Tibial nerve (tissue), 4 donors: ENCODE results near the gene CAV1. TPM values are rescaled to one million over a fixed set of nuclear protein-coding genes. Genes with fewer than 3 reads are reported as not detected.

ENCODE experiments used
- DNase-seq, 2 donors: peaks; one replicate each; pipeline ENCODE4 v3.0.0-alpha.2; 2019; ENCODE audit warnings: low spot score in 2 of 2
- H3K27ac ChIP-seq, 4 donors: fragments of 200-600 bp; sonication (generic) in 3 of 4; one replicate each; pipeline ENCODE4 v1.5.1; 2017 to 2019; ENCODE audit warnings: mild to moderate bottlenecking in 1 of 4
- H3K27me3 ChIP-seq, 2 donors: fragments of 200-600 bp; sonication (generic) in 1 of 2; one replicate each; pipeline versions ENCODE4 v1.5.1 to v1.6.0; 2017 to 2019
- H3K36me3 ChIP-seq, 3 donors: fragments of 200-600 bp; sonication (generic); one replicate each; pipeline ENCODE4 v1.5.1; 2018 to 2019
- H3K4me1 ChIP-seq, 4 donors: fragments of 200-600 bp; sonication (generic) in 3 of 4; one replicate each; pipeline ENCODE4 v1.5.1; 2017 to 2019
- H3K4me3 ChIP-seq, 4 donors: fragments of 200-600 bp; sonication (generic) in 3 of 4; one replicate each; pipeline ENCODE4 v1.5.1; 2017 to 2019; ENCODE audit warnings: mild to moderate bottlenecking in 1 of 4, moderate library complexity in 1 of 4
- H3K9me3 ChIP-seq, 4 donors: fragments of 200-600 bp; sonication (generic) in 3 of 4; one replicate each; pipeline ENCODE4 v1.5.1; 2017 to 2019
- EP300 ChIP-seq, 2 donors: sonication (generic); formaldehyde crosslinking; IDR thresholded peaks; one replicate each; pipeline ENCODE4 v1.6.1; 2017; ENCODE audit warnings: antibody characterized with exemption in 2 of 2, mild to moderate bottlenecking in 1 of 2
- POLR2A ChIP-seq, 2 donors: fragments of 450-650 bp; IDR thresholded peaks; one replicate each; pipeline ENCODE4 v1.6.1; 2017; ENCODE audit warnings: antibody characterized with exemption in 2 of 2, mild to moderate bottlenecking in 2 of 2, moderate library complexity in 2 of 2
- WGBS, 2 donors: methylation state at CpG; one replicate each; pipeline ENCODE4 v1.1.5; 2018; 5-methylcytosine and 5-hydroxymethylcytosine counted together
- total RNA-seq, 4 donors: library from RNA; depleted of rRNA; stranded (reverse); fragments of >200 nt; gene quantifications; one replicate each; pipeline ENCODE4 v1.1.0, GENCODE V29; 2016
- TF ChIP-seq, protein P1 (sequence below), 5 experiments: fragments of 200-600 bp in 3 of 5; fragments of 450-650 bp in 2 of 5; sonication (generic) in 3 of 5; IDR thresholded peaks; one replicate each; pipeline ENCODE4 v1.5.1; 2016 to 2019; ENCODE audit warnings: antibody characterized with exemption in 5 of 5, mild to moderate bottlenecking in 3 of 5, moderate library complexity in 2 of 5

Gene CAV1
- total RNA-seq, 4 donors from 2014 or later, result 196 to 375 (median 312) TPM

DNA sequence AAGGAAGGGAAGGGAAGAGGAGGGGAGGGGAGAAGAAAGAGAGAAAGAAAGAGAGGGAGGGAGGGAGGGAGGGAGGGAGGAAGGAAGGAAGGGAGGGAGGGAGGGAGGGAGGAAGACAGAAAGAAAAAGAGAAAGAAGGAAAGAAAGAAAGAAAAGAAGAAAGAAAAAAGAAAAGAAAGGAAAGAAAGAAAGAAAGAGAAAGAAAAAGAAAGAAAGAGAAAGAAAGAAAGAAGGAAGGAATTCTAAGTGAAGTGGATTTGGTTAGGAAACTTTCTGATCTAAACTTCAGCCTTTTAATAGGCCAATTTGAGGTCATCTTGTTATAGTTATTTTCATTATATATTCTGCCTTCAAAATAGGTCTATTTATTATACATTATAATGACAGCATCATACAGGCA is 21.0 kb upstream of the CAV1 start:
- Histone ChIP-seq H3K36me3 (peaks cover 0 to 9% (median 0%) of the 10 kb centered on the region in 3 donors), H3K4me1 (peaks cover 0 to 39% (median 0%) of the 10 kb centered on the region in 4 donors), H3K4me3 (no peak overlapping the region), H3K27me3 (no peaks in the 10 kb centered on the region), H3K27ac (peak overlapping the region in 2 of 4 donors; percentile 38 to 96), H3K9me3 (no peaks in the 10 kb centered on the region)
- DNase-seq, result no peak
- TF ChIP-seq EP300 (IDR thresholded peaks at IDR 0.05) (no peak), POLR2A (IDR thresholded peaks at IDR 0.05) (no peak)
- TF ChIP-seq, protein P1, sequence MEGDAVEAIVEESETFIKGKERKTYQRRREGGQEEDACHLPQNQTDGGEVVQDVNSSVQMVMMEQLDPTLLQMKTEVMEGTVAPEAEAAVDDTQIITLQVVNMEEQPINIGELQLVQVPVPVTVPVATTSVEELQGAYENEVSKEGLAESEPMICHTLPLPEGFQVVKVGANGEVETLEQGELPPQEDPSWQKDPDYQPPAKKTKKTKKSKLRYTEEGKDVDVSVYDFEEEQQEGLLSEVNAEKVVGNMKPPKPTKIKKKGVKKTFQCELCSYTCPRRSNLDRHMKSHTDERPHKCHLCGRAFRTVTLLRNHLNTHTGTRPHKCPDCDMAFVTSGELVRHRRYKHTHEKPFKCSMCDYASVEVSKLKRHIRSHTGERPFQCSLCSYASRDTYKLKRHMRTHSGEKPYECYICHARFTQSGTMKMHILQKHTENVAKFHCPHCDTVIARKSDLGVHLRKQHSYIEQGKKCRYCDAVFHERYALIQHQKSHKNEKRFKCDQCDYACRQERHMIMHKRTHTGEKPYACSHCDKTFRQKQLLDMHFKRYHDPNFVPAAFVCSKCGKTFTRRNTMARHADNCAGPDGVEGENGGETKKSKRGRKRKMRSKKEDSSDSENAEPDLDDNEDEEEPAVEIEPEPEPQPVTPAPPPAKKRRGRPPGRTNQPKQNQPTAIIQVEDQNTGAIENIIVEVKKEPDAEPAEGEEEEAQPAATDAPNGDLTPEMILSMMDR (IDR thresholded peaks at IDR 0.05), result no peak

- Histone ChIP-seq H3K36me3 (peaks cover 0 to 9% (median 0%) of the 10 kb centered on the region in 3 donors), H3K27me3 (no peaks in the 10 kb centered on the region), H3K4me3 (no peak overlapping the region), H3K9me3 (no peaks in the 10 kb centered on the region), H3K4me1 (peaks cover 0 to 39% (median 0%) of the 10 kb centered on the region in 4 donors), H3K27ac (peak overlapping the region in 2 of 4 donors; percentile 23 to 39)
- DNase-seq, result no peak
- 42 to 97% methylated on average over 2 of the region's 2 CpGs for WGBS, 2 donors
- TF ChIP-seq EP300 (IDR thresholded peaks at IDR 0.05), result no peak
These were observed 19.6 kb upstream of the CAV1 start for GRCh38 chr7:116505278-116505677.

DNA sequence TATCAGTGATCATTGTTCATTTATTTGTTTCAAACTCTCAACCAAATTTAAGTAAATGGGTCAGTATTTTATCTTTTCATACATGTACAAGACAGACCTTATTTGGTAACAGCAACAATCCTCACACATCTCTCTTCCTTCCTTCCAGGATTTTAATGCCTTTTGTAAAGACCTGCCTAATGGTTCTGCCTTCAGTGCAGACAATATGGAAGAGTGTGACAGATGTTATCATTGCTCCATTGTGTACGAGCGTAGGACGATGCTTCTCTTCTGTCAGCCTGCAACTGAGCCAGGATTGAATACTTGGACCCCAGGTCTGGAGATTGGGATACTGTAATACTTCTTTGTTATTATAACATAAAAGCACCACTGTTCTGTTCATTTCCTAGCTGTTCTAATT is 19.0 kb upstream of the CAV1 start:
- 71 to 78% methylated on average over 3 of the region's 3 CpGs for WGBS, 2 donors
- Histone ChIP-seq H3K4me1 (peaks cover 0 to 36% (median 0%) of the 10 kb centered on the region in 4 donors), H3K27me3 (no peaks in the 10 kb centered on the region), H3K9me3 (no peaks in the 10 kb centered on the region), H3K4me3 (no peak overlapping the region), H3K36me3 (peaks cover 0 to 9% (median 0%) of the 10 kb centered on the region in 3 donors), H3K27ac (peak overlapping the region in 2 of 4 donors; percentile 23 to 39)
- DNase-seq, result no peak
- TF ChIP-seq EP300 (IDR thresholded peaks at IDR 0.05) (no peak), POLR2A (IDR thresholded peaks at IDR 0.05) (no peak)
- TF ChIP-seq, protein P1 (IDR thresholded peaks at IDR 0.05), result no peak

- WGBS, 2 donors, result 77 to 78% methylated on average over 7 of the region's 7 CpGs
- Histone ChIP-seq H3K27ac (peak overlapping the region in 1 of 4 donors; percentile 12), H3K4me1 (peaks cover 0 to 27% (median 2%) of the 10 kb centered on the region in 4 donors)
These were observed 14.8 kb upstream of the CAV1 start for GRCh38 chr7:116509982-116510579.

DNA sequence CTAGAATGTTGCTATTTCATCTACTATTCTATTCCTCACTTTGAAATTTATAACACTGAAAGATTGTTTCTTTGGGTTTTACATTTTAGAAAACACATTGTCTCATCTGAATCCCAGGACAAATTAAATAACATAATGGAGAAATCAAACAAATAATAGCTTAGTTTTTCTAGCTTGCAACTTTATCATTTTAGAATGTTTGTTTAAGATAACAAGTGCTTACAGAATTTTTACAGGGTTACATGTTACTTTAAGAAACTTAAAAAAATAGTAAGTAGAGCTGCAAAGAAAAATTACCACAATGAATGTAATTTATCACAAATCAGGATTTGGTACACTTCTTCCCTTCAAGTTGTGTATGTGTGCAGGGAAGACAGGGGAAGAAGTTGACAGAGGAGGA is 14.0 kb upstream of the CAV1 start:
- Histone ChIP-seq H3K36me3 (peaks cover 0 to 9% (median 0%) of the 10 kb centered on the region in 3 donors), H3K4me1 (peaks cover 0 to 22% (median 2%) of the 10 kb centered on the region in 4 donors), H3K9me3 (no peaks in the 10 kb centered on the region), H3K4me3 (no peak overlapping the region), H3K27me3 (no peaks in the 10 kb centered on the region), H3K27ac (peak overlapping the region in 3 of 4 donors; percentile 51 to 81 (median 80))
- no peak for TF ChIP-seq POLR2A (IDR thresholded peaks at IDR 0.05)
- TF ChIP-seq EP300 (IDR thresholded peaks at IDR 0.05), result no peak
- TF ChIP-seq, protein P1 (IDR thresholded peaks at IDR 0.05), result no peak
- no peak for DNase-seq

More at GRCh38 chr7:116509982-116510579, 14.8 kb upstream of the CAV1 start:
- no peak overlapping the region for H3K4me3 ChIP-seq
- H3K36me3 ChIP-seq, result peaks cover 0 to 9% (median 0%) of the 10 kb centered on the region in 3 donors
- H3K27me3 ChIP-seq, result no peaks in the 10 kb centered on the region
- TF ChIP-seq EP300 (IDR thresholded peaks at IDR 0.05) (no peak), POLR2A (IDR thresholded peaks at IDR 0.05) (no peak)
- TF ChIP-seq, protein P1 (IDR thresholded peaks at IDR 0.05), result no peak
- no peaks in the 10 kb centered on the region for H3K9me3 ChIP-seq
- DNase-seq, result no peak
